Measurements from ENCODE around the gene EML3. TPM values are rescaled to one million over a fixed set of nuclear protein-coding genes. Genes with fewer than 3 reads are reported as not detected.
A peak's percentile ranks its signal among the peaks of the same experiment; 100 is the strongest.

EML3 gene
- total RNA-seq, 1 experiment from 2014 or later, result 51.1 TPM

DNA sequence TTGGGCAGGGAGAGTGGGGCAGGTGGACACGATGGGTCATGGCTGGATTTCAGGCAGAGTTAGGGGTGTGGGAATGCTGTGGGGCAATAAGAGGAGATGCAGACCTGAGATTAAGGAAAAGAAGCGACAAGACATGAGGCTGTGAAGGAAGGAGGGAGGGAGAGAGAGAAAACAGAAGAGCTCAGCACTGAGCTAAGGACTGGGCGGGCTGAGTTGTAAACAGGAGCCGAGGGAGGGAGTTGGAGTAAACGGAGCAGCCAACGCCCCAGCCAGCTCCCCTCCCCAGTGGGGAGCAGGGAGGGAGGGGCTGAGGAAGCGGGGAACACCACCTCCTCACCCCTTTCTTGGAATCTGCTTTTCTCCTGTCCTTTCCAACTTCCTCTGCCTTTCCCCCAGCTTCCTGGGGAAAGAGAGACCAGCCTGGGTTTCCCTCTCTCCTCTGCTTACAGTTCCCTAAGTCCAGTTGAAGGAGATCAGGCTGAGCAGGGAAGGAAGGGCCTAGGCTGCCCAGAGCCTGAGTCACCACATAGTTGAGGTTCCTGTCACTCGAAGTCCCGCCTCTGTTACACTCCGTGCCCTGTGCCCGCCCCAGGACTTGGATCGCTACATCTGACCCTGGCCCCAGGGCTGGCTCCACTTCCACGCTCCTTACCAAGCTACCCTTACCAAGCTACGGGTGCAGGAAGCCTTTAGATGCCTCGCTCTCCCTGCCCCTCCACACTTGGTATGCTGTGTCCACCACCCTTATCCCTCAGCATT lies 59.3 kb downstream of the EML3 start (continued):
- TF ChIP-seq IRF2 (CRISPR knock-in tag; IDR thresholded peaks at IDR 0.05; ENCODE audit: borderline replicate concordance, low read depth), result no peak

- CTCF ChIA-PET, result interaction anchor here (0.7 to 11.8 kb wide), 15 partner anchors 7 to 445 kb away, joined by 3 to 311 read pairs (median 5); partner anchors contain the start of genes AHNAK, EEF1G and MTA2
- H3K36me3 Mint-ChIP-seq, result peaks cover 10% of the 10 kb centered on the region
- peak overlapping the region; percentile 92 for H3K27ac Mint-ChIP-seq
- peak overlapping the region; percentile 46 for H3K4me3 Mint-ChIP-seq
- H3K4me1 Mint-ChIP-seq, result peaks cover 62% of the 10 kb centered on the region
- POLR2A ChIA-PET, result interaction anchor here (0.6 to 3.4 kb wide), 12 partner anchors 8 to 440 kb away, joined by 3 to 18 read pairs (median 5); partner anchors contain the start of genes BSCL2, C11orf98, CSKMT and TUT1
- DNase-seq (ENCODE audit: low spot score) (no peak), ATAC-seq (no peak)
- peaks cover 33% of the 10 kb centered on the region for H3K27me3 Mint-ChIP-seq (ENCODE audit: low read depth)
- H3K9me3 Mint-ChIP-seq, result no peaks in the 10 kb centered on the region
- TF ChIP-seq, protein P1, sequence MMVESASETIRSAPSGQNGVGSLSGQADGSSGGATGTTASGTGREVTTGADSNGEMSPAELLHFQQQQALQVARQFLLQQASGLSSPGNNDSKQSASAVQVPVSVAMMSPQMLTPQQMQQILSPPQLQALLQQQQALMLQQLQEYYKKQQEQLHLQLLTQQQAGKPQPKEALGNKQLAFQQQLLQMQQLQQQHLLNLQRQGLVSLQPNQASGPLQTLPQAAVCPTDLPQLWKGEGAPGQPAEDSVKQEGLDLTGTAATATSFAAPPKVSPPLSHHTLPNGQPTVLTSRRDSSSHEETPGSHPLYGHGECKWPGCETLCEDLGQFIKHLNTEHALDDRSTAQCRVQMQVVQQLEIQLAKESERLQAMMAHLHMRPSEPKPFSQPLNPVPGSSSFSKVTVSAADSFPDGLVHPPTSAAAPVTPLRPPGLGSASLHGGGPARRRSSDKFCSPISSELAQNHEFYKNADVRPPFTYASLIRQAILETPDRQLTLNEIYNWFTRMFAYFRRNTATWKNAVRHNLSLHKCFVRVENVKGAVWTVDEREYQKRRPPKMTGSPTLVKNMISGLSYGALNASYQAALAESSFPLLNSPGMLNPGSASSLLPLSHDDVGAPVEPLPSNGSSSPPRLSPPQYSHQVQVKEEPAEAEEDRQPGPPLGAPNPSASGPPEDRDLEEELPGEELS (CRISPR knock-in tag; IDR thresholded peaks at IDR 0.05), result no peak
- TF ChIP-seq MYBL2 (CRISPR knock-in tag; IDR thresholded peaks at IDR 0.05) (no peak), KAT7 (CRISPR knock-in tag; IDR thresholded peaks at IDR 0.05; ENCODE audit: borderline replicate concordance) (no peak), GRHL2 (CRISPR knock-in tag; IDR thresholded peaks at IDR 0.05; ENCODE audit: insufficient replicate concordance, severe bottlenecking) (no peak), TEAD4 (CRISPR knock-in tag; IDR thresholded peaks at IDR 0.05) (no peak), TCF7 (CRISPR knock-in tag; IDR thresholded peaks at IDR 0.05; ENCODE audit: low read depth) (no peak), ARID4B (CRISPR knock-in tag; IDR thresholded peaks at IDR 0.05; ENCODE audit: borderline replicate concordance) (no peak), ZNF396 (CRISPR knock-in tag; IDR thresholded peaks at IDR 0.05; ENCODE audit: borderline replicate concordance) (no peak), ZNF121 (CRISPR knock-in tag; IDR thresholded peaks at IDR 0.05) (no peak), GTF2I (CRISPR knock-in tag; conservative IDR thresholded peaks at IDR 0.05) (no peak), ZBTB43 (CRISPR knock-in tag; IDR thresholded peaks at IDR 0.05) (no peak), JUN (CRISPR knock-in tag; IDR thresholded peaks at IDR 0.05) (no peak), ZNF317 (CRISPR knock-in tag; IDR thresholded peaks at IDR 0.05; ENCODE audit: borderline replicate concordance, low read depth) (no peak), ZBTB21 (CRISPR knock-in tag; IDR thresholded peaks at IDR 0.05; ENCODE audit: borderline replicate concordance) (no peak), ESRRA (CRISPR knock-in tag; IDR thresholded peaks at IDR 0.05; ENCODE audit: borderline replicate concordance) (no peak)
- TF ChIP-seq, protein P2, sequence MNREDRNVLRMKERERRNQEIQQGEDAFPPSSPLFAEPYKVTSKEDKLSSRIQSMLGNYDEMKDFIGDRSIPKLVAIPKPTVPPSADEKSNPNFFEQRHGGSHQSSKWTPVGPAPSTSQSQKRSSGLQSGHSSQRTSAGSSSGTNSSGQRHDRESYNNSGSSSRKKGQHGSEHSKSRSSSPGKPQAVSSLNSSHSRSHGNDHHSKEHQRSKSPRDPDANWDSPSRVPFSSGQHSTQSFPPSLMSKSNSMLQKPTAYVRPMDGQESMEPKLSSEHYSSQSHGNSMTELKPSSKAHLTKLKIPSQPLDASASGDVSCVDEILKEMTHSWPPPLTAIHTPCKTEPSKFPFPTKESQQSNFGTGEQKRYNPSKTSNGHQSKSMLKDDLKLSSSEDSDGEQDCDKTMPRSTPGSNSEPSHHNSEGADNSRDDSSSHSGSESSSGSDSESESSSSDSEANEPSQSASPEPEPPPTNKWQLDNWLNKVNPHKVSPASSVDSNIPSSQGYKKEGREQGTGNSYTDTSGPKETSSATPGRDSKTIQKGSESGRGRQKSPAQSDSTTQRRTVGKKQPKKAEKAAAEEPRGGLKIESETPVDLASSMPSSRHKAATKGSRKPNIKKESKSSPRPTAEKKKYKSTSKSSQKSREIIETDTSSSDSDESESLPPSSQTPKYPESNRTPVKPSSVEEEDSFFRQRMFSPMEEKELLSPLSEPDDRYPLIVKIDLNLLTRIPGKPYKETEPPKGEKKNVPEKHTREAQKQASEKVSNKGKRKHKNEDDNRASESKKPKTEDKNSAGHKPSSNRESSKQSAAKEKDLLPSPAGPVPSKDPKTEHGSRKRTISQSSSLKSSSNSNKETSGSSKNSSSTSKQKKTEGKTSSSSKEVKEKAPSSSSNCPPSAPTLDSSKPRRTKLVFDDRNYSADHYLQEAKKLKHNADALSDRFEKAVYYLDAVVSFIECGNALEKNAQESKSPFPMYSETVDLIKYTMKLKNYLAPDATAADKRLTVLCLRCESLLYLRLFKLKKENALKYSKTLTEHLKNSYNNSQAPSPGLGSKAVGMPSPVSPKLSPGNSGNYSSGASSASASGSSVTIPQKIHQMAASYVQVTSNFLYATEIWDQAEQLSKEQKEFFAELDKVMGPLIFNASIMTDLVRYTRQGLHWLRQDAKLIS (CRISPR knock-in tag; IDR thresholded peaks at IDR 0.05; ENCODE audit: borderline replicate concordance), result no peak
- TF ChIP-seq, protein P3, sequence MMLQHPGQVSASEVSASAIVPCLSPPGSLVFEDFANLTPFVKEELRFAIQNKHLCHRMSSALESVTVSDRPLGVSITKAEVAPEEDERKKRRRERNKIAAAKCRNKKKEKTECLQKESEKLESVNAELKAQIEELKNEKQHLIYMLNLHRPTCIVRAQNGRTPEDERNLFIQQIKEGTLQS (CRISPR knock-in tag; conservative IDR thresholded peaks at IDR 0.05), result no peak
- TF ChIP-seq, protein P4, sequence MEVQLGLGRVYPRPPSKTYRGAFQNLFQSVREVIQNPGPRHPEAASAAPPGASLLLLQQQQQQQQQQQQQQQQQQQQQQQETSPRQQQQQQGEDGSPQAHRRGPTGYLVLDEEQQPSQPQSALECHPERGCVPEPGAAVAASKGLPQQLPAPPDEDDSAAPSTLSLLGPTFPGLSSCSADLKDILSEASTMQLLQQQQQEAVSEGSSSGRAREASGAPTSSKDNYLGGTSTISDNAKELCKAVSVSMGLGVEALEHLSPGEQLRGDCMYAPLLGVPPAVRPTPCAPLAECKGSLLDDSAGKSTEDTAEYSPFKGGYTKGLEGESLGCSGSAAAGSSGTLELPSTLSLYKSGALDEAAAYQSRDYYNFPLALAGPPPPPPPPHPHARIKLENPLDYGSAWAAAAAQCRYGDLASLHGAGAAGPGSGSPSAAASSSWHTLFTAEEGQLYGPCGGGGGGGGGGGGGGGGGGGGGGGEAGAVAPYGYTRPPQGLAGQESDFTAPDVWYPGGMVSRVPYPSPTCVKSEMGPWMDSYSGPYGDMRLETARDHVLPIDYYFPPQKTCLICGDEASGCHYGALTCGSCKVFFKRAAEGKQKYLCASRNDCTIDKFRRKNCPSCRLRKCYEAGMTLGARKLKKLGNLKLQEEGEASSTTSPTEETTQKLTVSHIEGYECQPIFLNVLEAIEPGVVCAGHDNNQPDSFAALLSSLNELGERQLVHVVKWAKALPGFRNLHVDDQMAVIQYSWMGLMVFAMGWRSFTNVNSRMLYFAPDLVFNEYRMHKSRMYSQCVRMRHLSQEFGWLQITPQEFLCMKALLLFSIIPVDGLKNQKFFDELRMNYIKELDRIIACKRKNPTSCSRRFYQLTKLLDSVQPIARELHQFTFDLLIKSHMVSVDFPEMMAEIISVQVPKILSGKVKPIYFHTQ (CRISPR knock-in tag; IDR thresholded peaks at IDR 0.05), result no peak
These were observed 60.0 kb downstream of the EML3 start for GRCh38 chr11:62552485-62553079.

Data from WTC11 (cell line).